ENCODE data around the gene DIRAS2. TPM values are rescaled to one million over a fixed set of nuclear protein-coding genes. Genes with fewer than 3 reads are reported as not detected.
"Not testable (repeated sequence)": the region's sequence is repeated elsewhere in the genome, so short reads cannot be mapped to it uniquely, and the experiment has no call there.

Gene DIRAS2, protein sequence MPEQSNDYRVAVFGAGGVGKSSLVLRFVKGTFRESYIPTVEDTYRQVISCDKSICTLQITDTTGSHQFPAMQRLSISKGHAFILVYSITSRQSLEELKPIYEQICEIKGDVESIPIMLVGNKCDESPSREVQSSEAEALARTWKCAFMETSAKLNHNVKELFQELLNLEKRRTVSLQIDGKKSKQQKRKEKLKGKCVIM
- not detected for polyA plus RNA-seq (2012; ENCODE audit: low read depth, missing spikeins)

DNA sequence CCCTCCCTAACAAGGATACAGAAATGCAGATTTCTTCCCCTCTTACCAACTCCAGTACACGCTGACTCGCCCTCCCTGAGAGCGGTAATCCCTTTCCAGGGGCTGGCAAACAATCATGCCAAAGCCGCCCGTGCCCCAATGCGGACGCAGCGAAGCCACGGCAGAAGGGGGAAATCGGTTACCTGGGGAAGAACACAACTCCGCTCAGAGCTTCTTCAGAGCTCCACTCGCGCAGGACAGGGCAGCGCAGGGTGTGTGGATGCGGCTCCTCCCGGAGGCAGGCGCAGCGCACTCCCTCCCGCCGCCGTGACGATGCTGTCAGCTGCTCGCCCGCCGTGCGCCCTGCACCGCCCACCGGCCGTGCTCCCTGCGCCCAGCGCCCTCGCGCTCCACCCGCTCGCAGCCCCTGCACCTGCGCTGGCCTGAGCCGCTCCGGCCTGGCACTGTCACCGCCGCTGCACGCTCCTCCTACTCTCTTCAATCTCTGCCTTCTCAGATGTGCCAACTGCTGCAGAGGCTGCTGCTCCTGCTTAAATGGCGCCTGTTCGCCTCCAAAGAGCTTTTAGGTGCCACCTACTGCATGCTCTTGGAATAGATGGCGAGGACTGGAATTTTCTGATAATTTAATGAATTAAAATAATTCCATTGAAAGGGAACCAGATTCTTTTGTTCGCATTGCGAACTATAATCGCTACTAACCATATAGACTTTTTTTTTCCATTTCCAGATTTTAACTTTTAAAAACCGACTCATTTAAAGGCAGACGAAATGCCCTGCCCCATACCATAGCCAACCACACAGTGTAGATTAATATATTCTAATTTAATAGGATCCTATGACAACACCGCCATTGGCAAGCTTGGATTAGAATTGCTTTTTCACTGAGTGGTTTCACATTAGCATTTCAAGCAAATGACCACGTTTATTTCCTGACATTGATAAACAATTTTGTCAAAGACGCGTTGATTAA is at the start of gene DIRAS2:
Gene DIRAS2 (minus strand): TSS at position 255 of the 970 bp plus-strand sequence. CDS start 28,997 bp downstream, outside the sequence.
- FAIRE-seq = no peak
- TF ChIP-seq SPI1 (IDR thresholded peaks at IDR 0.05; ENCODE audit: low read depth, low read length) (no peak), PAX5 (IDR thresholded peaks at IDR 0.05; ENCODE audit: insufficient read depth, low read length, severe bottlenecking) (no peak), POLR2A (IDR thresholded peaks at IDR 0.05; ENCODE audit: low read depth, low read length) (no peak), TAF1 (IDR thresholded peaks at IDR 0.05; ENCODE audit: low read depth, low read length) (no peak)
- no peak for DNase-seq (ENCODE audit: insufficient read length, low spot score)

DNA sequence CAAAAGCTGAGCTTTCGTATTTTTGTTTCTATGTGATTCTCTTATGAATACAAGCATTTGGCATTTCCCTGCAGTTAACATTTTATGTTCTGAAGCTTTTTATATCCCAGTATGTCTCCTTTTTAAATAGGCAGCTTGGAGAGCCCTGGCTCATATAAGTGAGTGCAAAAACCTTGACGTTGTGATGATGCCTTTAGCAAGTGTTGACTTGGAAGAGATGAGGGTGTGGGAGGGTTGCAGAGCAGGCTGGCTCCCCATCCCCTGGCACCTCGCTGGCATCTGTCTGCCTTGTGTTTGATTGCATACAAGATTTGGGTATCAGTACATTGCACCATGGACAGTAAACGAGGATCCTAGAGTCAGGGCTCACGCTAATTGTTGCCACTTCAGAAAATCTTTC is 42.1 kb upstream of the DIRAS2 start:
- DNase-seq (ENCODE audit: insufficient read length, low spot score) = no peak
- FAIRE-seq = no peak
- no peak for TF ChIP-seq PAX5 (IDR thresholded peaks at IDR 0.05; ENCODE audit: insufficient read depth, low read length, severe bottlenecking)
- no peak for TF ChIP-seq POLR2AphosphoS5 (IDR thresholded peaks at IDR 0.05; ENCODE audit: low read depth, low read length)
- no peak for TF ChIP-seq SPI1 (IDR thresholded peaks at IDR 0.05; ENCODE audit: low read depth, low read length)
- TF ChIP-seq POU2F2 (IDR thresholded peaks at IDR 0.05; ENCODE audit: low read depth, low read length) = no peak
- TF ChIP-seq POLR2A (IDR thresholded peaks at IDR 0.05; ENCODE audit: low read depth, low read length) = no peak
- TF ChIP-seq TAF1 (IDR thresholded peaks at IDR 0.05; ENCODE audit: low read depth, low read length) = no peak

DNA sequence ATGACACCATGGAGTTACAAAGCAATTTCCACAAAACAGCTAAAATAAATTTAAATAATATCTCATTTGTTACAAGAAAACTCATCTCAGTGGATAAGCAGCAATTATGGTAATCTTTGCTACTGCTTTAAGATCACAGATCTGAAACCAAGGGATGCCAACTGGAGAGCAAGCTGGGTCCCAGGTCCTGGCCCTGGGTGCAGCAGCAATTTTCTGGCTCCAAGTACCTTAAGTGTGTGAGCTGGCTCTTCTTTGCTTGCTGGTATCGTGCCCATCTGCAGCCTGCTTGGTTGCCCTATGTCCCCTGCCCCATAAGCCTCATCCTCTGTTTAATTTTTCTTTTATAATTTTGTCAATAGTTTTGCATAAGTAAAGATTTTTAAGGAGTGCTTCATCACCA is 41.5 kb upstream of the DIRAS2 start:
- DNase-seq (ENCODE audit: insufficient read length, low spot score) (no peak), FAIRE-seq (no peak)
- TF ChIP-seq PAX5 (IDR thresholded peaks at IDR 0.05; ENCODE audit: insufficient read depth, low read length, severe bottlenecking) (no peak), SPI1 (IDR thresholded peaks at IDR 0.05; ENCODE audit: low read depth, low read length) (no peak), POLR2AphosphoS5 (IDR thresholded peaks at IDR 0.05; ENCODE audit: low read depth, low read length) (no peak), POLR2A (IDR thresholded peaks at IDR 0.05; ENCODE audit: low read depth, low read length) (no peak)

DNA sequence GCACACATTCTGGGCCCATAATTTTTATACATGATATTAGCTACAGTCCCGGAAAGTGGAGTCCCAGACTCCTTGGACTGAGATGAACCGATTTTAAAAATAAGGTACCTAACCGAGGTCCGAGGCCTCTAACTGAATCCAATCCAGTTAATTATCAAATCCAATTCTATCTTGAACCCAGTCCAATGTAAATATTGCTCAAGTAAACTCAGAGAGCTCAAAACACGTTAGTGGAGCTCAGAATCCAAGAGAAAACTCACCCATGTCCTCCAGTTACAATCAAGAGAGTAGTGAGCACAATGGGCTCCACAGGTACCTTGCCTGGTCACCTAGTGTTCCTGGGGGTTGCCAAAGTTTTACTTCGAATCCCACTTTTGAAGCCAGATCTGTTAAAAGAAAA is 37.9 kb upstream of the DIRAS2 start:
- DNase-seq (ENCODE audit: insufficient read length, low spot score) (no peak), FAIRE-seq (no peak)
- TF ChIP-seq POLR2A (IDR thresholded peaks at IDR 0.05; ENCODE audit: low read depth, low read length) (no peak), TAF1 (IDR thresholded peaks at IDR 0.05; ENCODE audit: low read depth, low read length) (no peak), SPI1 (IDR thresholded peaks at IDR 0.05; ENCODE audit: low read depth, low read length) (no peak), POU2F2 (IDR thresholded peaks at IDR 0.05; ENCODE audit: low read depth, low read length) (no peak), PAX5 (IDR thresholded peaks at IDR 0.05; ENCODE audit: insufficient read depth, low read length, severe bottlenecking) (no peak), POLR2AphosphoS5 (IDR thresholded peaks at IDR 0.05; ENCODE audit: low read depth, low read length) (no peak)

DNA sequence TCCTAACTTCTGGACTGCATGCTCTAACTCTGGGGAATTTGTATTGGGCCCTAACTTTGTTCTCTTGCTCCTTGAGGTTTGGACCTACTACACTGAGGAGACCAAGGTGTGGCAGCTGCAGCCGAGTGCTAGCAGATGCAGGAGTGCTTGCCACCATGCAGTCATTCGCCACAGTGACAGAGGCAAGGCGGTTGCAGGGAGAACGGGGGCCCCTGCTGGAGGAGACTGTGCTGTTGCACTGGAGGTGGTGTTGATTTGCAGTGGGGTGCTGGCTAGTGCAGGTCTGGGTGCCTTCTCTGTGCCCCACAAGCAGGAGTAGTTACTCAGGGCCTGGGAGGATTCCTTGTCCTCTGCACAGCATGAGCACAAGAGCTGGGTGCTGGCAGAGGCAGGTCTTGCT is 22.4 kb upstream of the DIRAS2 start:
- TF ChIP-seq PAX5 (IDR thresholded peaks at IDR 0.05; ENCODE audit: insufficient read depth, low read length, severe bottlenecking) (no peak), POLR2AphosphoS5 (IDR thresholded peaks at IDR 0.05; ENCODE audit: low read depth, low read length) (no peak), TAF1 (IDR thresholded peaks at IDR 0.05; ENCODE audit: low read depth, low read length) (no peak), POU2F2 (IDR thresholded peaks at IDR 0.05; ENCODE audit: low read depth, low read length) (no peak), SPI1 (IDR thresholded peaks at IDR 0.05; ENCODE audit: low read depth, low read length) (no peak), POLR2A (IDR thresholded peaks at IDR 0.05; ENCODE audit: low read depth, low read length) (no peak)
- no peak for FAIRE-seq
- no peak for DNase-seq (ENCODE audit: insufficient read length, low spot score)

DNA sequence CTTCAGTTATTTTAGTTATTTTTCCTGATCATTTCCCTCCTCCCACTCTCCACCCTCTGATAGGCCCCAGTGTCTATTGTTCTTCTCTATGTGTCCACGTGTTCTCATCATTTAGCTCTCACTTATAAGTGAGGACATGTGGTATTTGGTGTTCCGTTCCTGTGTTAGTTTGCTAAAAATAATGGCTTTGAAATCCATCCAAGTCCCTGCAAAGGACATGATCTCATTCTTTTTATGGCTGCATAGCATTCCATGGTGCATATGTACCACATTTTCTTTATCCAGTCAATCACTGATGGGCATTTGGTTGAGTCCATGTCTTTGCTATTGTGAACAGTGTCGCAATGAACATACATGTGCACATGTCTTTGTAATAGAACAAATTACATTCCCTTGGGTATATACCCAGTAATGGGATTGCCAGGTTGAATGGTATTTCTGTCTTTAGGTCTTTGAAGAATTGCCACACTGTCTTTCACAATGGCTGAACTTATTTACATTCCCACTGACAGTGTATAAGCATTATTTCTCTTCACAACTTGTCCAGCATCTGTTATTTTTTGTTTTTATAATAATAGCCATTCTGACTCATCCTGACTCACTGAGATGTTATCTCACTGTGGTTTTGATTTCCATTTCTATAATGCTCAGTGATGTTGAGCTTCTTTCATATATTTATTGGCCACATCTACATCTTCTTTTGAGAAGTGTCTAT is 17.2 kb upstream of the DIRAS2 start:
- no peak for TF ChIP-seq SPI1 (IDR thresholded peaks at IDR 0.05; ENCODE audit: low read depth, low read length)
- TF ChIP-seq PAX5 (IDR thresholded peaks at IDR 0.05; ENCODE audit: insufficient read depth, low read length, severe bottlenecking) = no peak
- no peak for TF ChIP-seq POLR2AphosphoS5 (IDR thresholded peaks at IDR 0.05; ENCODE audit: low read depth, low read length)
- TF ChIP-seq TAF1 (IDR thresholded peaks at IDR 0.05; ENCODE audit: low read depth, low read length) = no peak
- TF ChIP-seq POLR2A (IDR thresholded peaks at IDR 0.05; ENCODE audit: low read depth, low read length) = no peak
- no peak for TF ChIP-seq POU2F2 (IDR thresholded peaks at IDR 0.05; ENCODE audit: low read depth, low read length)
- no peak for DNase-seq (ENCODE audit: insufficient read length, low spot score)
- FAIRE-seq = no peak

DNA sequence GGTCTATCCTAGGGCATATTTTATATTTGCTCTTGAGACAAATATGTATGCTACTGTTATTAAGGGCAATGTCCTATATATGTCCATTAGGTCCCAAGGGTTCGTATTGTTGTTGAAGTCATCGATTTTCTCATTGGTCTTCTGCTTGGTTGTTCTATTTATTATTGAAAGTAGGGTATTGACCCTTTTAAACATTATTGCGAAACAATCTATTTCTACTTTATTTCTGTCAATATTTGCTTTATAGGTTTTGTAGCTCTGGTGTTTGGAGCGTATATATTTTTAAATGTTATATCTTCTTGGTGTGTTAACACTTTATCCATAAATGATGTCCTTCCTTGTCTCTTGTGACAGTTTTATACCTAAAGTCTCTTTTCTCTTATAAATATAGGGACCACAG is 16.2 kb upstream of the DIRAS2 start:
- DNase-seq (ENCODE audit: insufficient read length, low spot score) = no peak
- no peak for TF ChIP-seq POLR2AphosphoS5 (IDR thresholded peaks at IDR 0.05; ENCODE audit: low read depth, low read length)
- no peak for TF ChIP-seq PAX5 (IDR thresholded peaks at IDR 0.05; ENCODE audit: insufficient read depth, low read length, severe bottlenecking)
- no peak for TF ChIP-seq POU2F2 (IDR thresholded peaks at IDR 0.05; ENCODE audit: low read depth, low read length)
- no peak for TF ChIP-seq POLR2A (IDR thresholded peaks at IDR 0.05; ENCODE audit: low read depth, low read length)
- no peak for TF ChIP-seq SPI1 (IDR thresholded peaks at IDR 0.05; ENCODE audit: low read depth, low read length)
- TF ChIP-seq TAF1 (IDR thresholded peaks at IDR 0.05; ENCODE audit: low read depth, low read length) = no peak
- no peak for FAIRE-seq

DNA sequence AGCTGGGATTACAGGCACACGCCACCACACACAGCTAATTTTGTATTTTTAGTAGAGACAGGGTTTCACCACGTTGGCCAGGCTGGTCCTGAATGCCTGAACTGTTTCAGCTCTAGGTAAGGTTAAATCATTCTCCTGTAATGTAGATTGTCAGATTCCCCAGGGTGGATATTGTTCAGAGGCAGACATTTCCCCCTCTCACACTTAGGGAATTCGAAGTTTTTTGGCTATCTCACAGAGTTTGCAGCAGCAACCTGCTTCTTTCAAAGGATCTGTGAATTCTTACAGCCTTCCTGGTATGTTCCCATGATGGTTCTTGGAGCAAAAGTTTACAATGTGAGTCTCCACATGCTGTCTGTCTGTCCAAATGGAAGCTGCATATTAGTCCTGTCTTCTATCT is 15.6 kb upstream of the DIRAS2 start:
- no peak for TF ChIP-seq PAX5 (IDR thresholded peaks at IDR 0.05; ENCODE audit: insufficient read depth, low read length, severe bottlenecking)
- no peak for TF ChIP-seq POLR2A (IDR thresholded peaks at IDR 0.05; ENCODE audit: low read depth, low read length)
- no peak for TF ChIP-seq POLR2AphosphoS5 (IDR thresholded peaks at IDR 0.05; ENCODE audit: low read depth, low read length)
- no peak for TF ChIP-seq TAF1 (IDR thresholded peaks at IDR 0.05; ENCODE audit: low read depth, low read length)
- TF ChIP-seq SPI1 (IDR thresholded peaks at IDR 0.05; ENCODE audit: low read depth, low read length) = no peak
- FAIRE-seq = no peak
- DNase-seq (ENCODE audit: insufficient read length, low spot score) = no peak

DNA sequence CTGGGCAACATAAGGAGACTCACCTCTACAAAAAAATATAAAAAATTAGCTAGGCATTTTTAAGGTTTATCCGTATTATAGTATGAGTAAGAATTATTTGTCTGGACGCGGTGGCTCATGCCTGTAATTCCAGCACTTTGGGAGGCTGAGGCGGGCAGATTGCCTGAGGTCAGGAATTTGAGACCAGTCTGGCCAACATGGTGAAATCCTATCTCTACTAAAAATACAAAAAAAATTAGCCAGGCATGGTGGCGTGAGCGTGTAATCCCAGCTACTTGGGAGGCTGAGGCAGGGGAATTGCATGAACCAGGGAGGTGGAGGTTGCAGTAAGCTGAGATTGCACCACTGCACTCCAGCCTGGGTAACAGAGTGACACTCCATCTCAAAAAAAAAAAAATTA is 14.3 kb upstream of the DIRAS2 start:
- not testable (repeated sequence) for DNase-seq (ENCODE audit: insufficient read length, low spot score); FAIRE-seq

Measured in GM12891 (cell line).